ENCODE data around the gene NDRG3. TPM values are rescaled to one million over a fixed set of nuclear protein-coding genes. Genes with fewer than 3 reads are reported as not detected.
A peak's percentile ranks its signal among the peaks of the same experiment; 100 is the strongest.

The NDRG3 gene
- polyA plus RNA-seq, 2 of the 4 experiments (the other 2 are of a cell fraction) = 30.6 to 34.4 TPM

GRCh38 chr20:36732456-36732855 is 13.4 kb downstream of the NDRG3 start (continued):
- TF ChIP-seq, protein P1, sequence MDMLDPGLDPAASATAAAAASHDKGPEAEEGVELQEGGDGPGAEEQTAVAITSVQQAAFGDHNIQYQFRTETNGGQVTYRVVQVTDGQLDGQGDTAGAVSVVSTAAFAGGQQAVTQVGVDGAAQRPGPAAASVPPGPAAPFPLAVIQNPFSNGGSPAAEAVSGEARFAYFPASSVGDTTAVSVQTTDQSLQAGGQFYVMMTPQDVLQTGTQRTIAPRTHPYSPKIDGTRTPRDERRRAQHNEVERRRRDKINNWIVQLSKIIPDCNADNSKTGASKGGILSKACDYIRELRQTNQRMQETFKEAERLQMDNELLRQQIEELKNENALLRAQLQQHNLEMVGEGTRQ (IDR thresholded peaks at IDR 0.05) = no peak

- no peak overlapping the region for H3K27ac ChIP-seq
- no peaks in the 10 kb centered on the region for H3K9me3 ChIP-seq
- peaks cover 10% of the 10 kb centered on the region; the same call in 2 of the 3 replicates for H3K4me1 ChIP-seq
- WGBS (ENCODE audit: missing lambda C conversion rate) = 50% methylated on average over 3 of the region's 3 CpGs
- CTCF ChIA-PET = interaction anchor here (0.5 to 1.2 kb wide), 4 partner anchors 11 to 140 kb away, joined by 3 to 4 read pairs (median 4); no protein-coding TSS in a partner anchor
- no peak overlapping the region for H3K4me3 ChIP-seq
- DNase-seq (ENCODE audit: low read depth in 1 of 2, low spot score in 1 of 2) (peak in 1 of 2 experiments; percentile 34), ATAC-seq (peak in 1 of 2 experiments; percentile 67; a peak in 3 of 6 replicates), FAIRE-seq (no peak)
- H3K4me2 ChIP-seq = no peak overlapping the region
- POLR2A ChIA-PET = interaction anchor here (0.5 kb wide), 1 partner anchor 210 kb away, joined by 3 read pairs; no protein-coding TSS in a partner anchor
- no peak for TF ChIP-seq HES2 (IDR thresholded peaks at IDR 0.05)
- TF ChIP-seq FOSL2 (IDR thresholded peaks at IDR 0.05) = no peak
- peak; percentile 36; the same call in 1 of the 2 replicates for TF ChIP-seq FOSL2 (CRISPR knock-in tag; IDR thresholded peaks at IDR 0.05)
- no peak for TF ChIP-seq ATOH8 (CRISPR knock-in tag; IDR thresholded peaks at IDR 0.05; ENCODE audit: low read depth)
- TF ChIP-seq HMGXB4 (CRISPR knock-in tag; IDR thresholded peaks at IDR 0.05; ENCODE audit: borderline replicate concordance) = no peak
- no peak for TF ChIP-seq SMC3 (IDR thresholded peaks at IDR 0.05)
- TF ChIP-seq RAD21 (conservative IDR thresholded peaks at IDR 0.05 in 1 of 2, IDR thresholded peaks at IDR 0.05 in 1 of 2) = peak; percentile 13 to 44; a peak in 2 of 5 replicates
- TF ChIP-seq SREBF2 (IDR thresholded peaks at IDR 0.05) = no peak
- no peak for TF ChIP-seq HOXA7 (CRISPR knock-in tag; IDR thresholded peaks at IDR 0.05)
- no peak for TF ChIP-seq CHD4 (IDR thresholded peaks at IDR 0.05; ENCODE audit: borderline replicate concordance)
These were observed 16.9 kb downstream of the NDRG3 start for GRCh38 chr20:36728986-36729385.

GRCh38 chr20:36726168-36726567 is 19.7 kb downstream of the NDRG3 start:
- TF ChIP-seq, protein P2, sequence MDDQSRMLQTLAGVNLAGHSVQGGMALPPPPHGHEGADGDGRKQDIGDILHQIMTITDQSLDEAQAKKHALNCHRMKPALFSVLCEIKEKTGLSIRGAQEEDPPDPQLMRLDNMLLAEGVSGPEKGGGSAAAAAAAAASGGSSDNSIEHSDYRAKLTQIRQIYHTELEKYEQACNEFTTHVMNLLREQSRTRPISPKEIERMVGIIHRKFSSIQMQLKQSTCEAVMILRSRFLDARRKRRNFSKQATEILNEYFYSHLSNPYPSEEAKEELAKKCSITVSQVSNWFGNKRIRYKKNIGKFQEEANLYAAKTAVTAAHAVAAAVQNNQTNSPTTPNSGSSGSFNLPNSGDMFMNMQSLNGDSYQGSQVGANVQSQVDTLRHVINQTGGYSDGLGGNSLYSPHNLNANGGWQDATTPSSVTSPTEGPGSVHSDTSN (IDR thresholded peaks at IDR 0.05) = no peak
- TF ChIP-seq POLR2A (IDR thresholded peaks at IDR 0.05; ENCODE audit: low read length) (no peak), CTCF (IDR thresholded peaks at IDR 0.05) (no peak), EP300 (IDR thresholded peaks at IDR 0.05) (no peak), ZSCAN20 (CRISPR knock-in tag; IDR thresholded peaks at IDR 0.05) (no peak), RNF2 (IDR thresholded peaks at IDR 0.05; ENCODE audit: borderline replicate concordance, low read depth) (no peak), POLR2AphosphoS2 (conservative IDR thresholded peaks at IDR 0.05; ENCODE audit: low read length) (no peak), CHD4 (IDR thresholded peaks at IDR 0.05; ENCODE audit: borderline replicate concordance) (no peak), NFE2L2 (conservative IDR thresholded peaks at IDR 0.05; ENCODE audit: low read length) (no peak), CBX2 (IDR thresholded peaks at IDR 0.05; ENCODE audit: borderline replicate concordance, low read depth) (no peak), SMC3 (IDR thresholded peaks at IDR 0.05) (no peak), MAZ (IDR thresholded peaks at IDR 0.05; ENCODE audit: borderline replicate concordance, low read depth, low read length) (no peak), FOSL2 (IDR thresholded peaks at IDR 0.05) (no peak), FOSL2 (CRISPR knock-in tag; IDR thresholded peaks at IDR 0.05) (no peak), PHF8 (IDR thresholded peaks at IDR 0.05; ENCODE audit: borderline replicate concordance, low read depth) (no peak), JUN (IDR thresholded peaks at IDR 0.05) (no peak), HDAC2 (IDR thresholded peaks at IDR 0.05) (no peak), EHMT2 (IDR thresholded peaks at IDR 0.05; ENCODE audit: low read depth) (no peak), CBX8 (IDR thresholded peaks at IDR 0.05) (no peak)
- TF ChIP-seq, protein P3, sequence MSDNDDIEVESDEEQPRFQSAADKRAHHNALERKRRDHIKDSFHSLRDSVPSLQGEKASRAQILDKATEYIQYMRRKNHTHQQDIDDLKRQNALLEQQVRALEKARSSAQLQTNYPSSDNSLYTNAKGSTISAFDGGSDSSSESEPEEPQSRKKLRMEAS (IDR thresholded peaks at IDR 0.05) = no peak

More at GRCh38 chr20:36726168-36726567, 19.7 kb downstream of the NDRG3 start:
- ATAC-seq = no peak
- CTCF ChIA-PET = interaction anchor here (0.7 to 1.3 kb wide), 2 partner anchors 33 to 47 kb away, joined by 3 read pairs; partner anchors contain the start of gene DSN1
- POLR2A ChIA-PET = no interaction called here
- no peak overlapping the region for H3K27ac ChIP-seq
- DNase-seq (ENCODE audit: low read depth in 1 of 2, low spot score in 1 of 2) = no peak
- WGBS (ENCODE audit: missing lambda C conversion rate) = 94% methylated on average over 3 of the region's 3 CpGs
- H3K9me3 ChIP-seq = no peaks in the 10 kb centered on the region
- no peak overlapping the region for H3K4me2 ChIP-seq
- H3K4me3 ChIP-seq = no peak overlapping the region
- no peaks in the 10 kb centered on the region for H3K4me1 ChIP-seq
- no peak for FAIRE-seq

Measured in A549 (cell line).